ENCODE results near the gene OTOS. TPM values are rescaled to one million over a fixed set of nuclear protein-coding genes. Genes with fewer than 3 reads are reported as not detected.

Gene OTOS
- total and polyA plus RNA-seq, 2 of the 4 experiments (the other 2 are of a cell fraction) = 0.34 TPM; not detected in 1

DNA sequence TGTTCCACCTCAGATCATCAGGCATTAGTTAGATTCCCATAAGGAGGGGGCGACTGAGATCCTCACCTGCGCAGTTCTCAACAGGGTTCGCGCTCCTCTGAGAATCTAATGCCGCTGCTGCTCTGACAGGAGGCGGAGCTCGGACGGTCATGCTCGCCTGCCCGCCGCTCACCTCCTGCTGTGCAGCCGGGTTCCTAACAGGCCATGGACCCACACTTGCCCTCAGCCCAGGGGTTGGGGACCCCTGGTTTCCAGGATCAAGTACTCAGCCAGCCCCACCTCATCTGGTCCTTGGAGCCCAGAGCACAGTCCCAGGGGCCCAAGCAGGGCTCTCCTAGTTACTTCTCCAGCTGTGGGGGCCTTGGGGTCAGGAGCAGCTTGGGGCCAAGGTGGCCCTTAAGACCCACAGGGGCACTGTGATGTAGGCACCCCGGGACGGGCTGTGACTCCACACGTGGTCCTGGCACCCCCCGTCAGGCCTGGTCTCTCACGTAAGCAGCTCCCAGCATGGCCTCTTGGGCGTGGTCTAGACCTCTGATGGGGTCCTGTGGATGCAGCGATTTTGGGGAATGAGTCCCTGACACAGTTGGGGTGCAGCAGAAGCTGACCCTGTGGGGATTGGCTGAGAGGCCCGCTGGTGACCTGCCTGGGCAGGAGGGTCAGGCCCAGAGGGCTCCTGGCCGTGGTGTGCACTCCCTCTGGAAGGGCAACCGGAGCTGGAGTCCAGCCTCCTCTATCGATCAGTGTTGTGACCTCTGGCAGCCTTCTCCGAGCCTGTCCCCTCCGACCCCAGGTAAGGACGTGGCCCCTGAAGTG, 28.3 kb upstream of the OTOS start:
- H3K36me3 ChIP-seq (ENCODE audit: control insufficient read depth, insufficient read depth, low read length) = no peaks in the 10 kb centered on the region
- no peak overlapping the region for H3K27ac ChIP-seq (ENCODE audit: insufficient read depth, low read length)
- no peak overlapping the region for H2AFZ ChIP-seq (replicated peaks; ENCODE audit: low read length, poor library complexity)
- H4K8ac ChIP-seq (ENCODE audit: low read depth in 2 of 2, low read length in 2 of 2) = no peak overlapping the region
- H3K23ac ChIP-seq (ENCODE audit: low read depth, low read length) = no peak overlapping the region
- 84% methylated on average over 19 of the region's 26 CpGs; no CpG with 5 or more reads in 1 of the 2 experiments for WGBS, 2 experiments (ENCODE audit: extremely low coverage in 2 of 2, insufficient read length in 1 of 2)
- intact Hi-C loops (cut with micrococcal nuclease) (no loop called here), dilution Hi-C loops (cut with HindIII; ENCODE audit: low sequenced_read_pairs, unreplicated experiment) (no loop called here), in situ Hi-C loops (cut with MboI; ENCODE audit: low sequenced_read_pairs) (no loop called here)
- no peak overlapping the region for H2BK120ac ChIP-seq (ENCODE audit: low read depth, low read length)
- no peak for DNase-seq
- no peak overlapping the region for H3K4me2 ChIP-seq (ENCODE audit: low read depth, low read length)
- POLR2A ChIA-PET (ENCODE audit: unreplicated experiment) = interaction anchor here (0.5 kb wide), 1 partner anchor 398 kb away, joined by 3 read pairs; no protein-coding TSS in a partner anchor
- H2AK5ac ChIP-seq (ENCODE audit: low read depth, low read length) = no peak overlapping the region
- H3K56ac ChIP-seq (ENCODE audit: extremely low read depth, insufficient read depth, low read length) = no peak overlapping the region
- peaks cover 4% of the 10 kb centered on the region; the same call in 1 of the 2 replicates for H3K9me3 ChIP-seq (ENCODE audit: control insufficient read depth, insufficient read depth, low read length)
- no peak overlapping the region for H3K18ac ChIP-seq (ENCODE audit: low read depth, low read length)
- no peak overlapping the region for H2AK9ac ChIP-seq (replicated peaks; ENCODE audit: low read depth, low read length, poor library complexity)
- no peak overlapping the region for H3K4me3 ChIP-seq (ENCODE audit: insufficient read depth, low read depth, low read length)
- H3K9ac ChIP-seq (ENCODE audit: low read depth, low read length) = no peak overlapping the region
- no peaks in the 10 kb centered on the region for H4K20me1 ChIP-seq (ENCODE audit: insufficient read depth, low read length)
- no TSS peak for BruUV-seq (replicated peaks)
- no peak overlapping the region for H3K14ac ChIP-seq (replicated peaks; ENCODE audit: low read depth, low read length)
- peaks cover 3% of the 10 kb centered on the region; the same call in 1 of the 2 replicates for H3K4me1 ChIP-seq (ENCODE audit: control insufficient read depth, insufficient read depth, low read length)
- H3K79me1 ChIP-seq (ENCODE audit: low read depth in 1 of 2, low read length in 2 of 2) = no peaks in the 10 kb centered on the region
- no peak overlapping the region for H2BK20ac ChIP-seq (ENCODE audit: low read depth, low read length)
- ATAC-seq (ENCODE audit: low read depth) = no peak
- no peak overlapping the region for H2BK15ac ChIP-seq (ENCODE audit: low read depth, low read length)
- no peak overlapping the region for H3K4ac ChIP-seq (ENCODE audit: low read depth, low read length)
- CTCF ChIA-PET = no interaction called here
- no peaks in the 10 kb centered on the region for H3K9me1 ChIP-seq (ENCODE audit: insufficient read depth, low read length)
- H4K5ac ChIP-seq (ENCODE audit: low read depth, low read length) = no peak overlapping the region
- H3K27me3 ChIP-seq (ENCODE audit: control insufficient read depth, insufficient read depth, low read length) = peaks cover 42% of the 10 kb centered on the region
- H4K91ac ChIP-seq (ENCODE audit: insufficient read depth, low read depth, low read length) = no peak overlapping the region
- no peak overlapping the region for H2BK5ac ChIP-seq (ENCODE audit: low read depth, low read length, poor library complexity, severe bottlenecking)
- TF ChIP-seq MXI1 (IDR thresholded peaks at IDR 0.05; ENCODE audit: borderline replicate concordance, low read depth, low read length) = no peak
- TF ChIP-seq, protein P1, sequence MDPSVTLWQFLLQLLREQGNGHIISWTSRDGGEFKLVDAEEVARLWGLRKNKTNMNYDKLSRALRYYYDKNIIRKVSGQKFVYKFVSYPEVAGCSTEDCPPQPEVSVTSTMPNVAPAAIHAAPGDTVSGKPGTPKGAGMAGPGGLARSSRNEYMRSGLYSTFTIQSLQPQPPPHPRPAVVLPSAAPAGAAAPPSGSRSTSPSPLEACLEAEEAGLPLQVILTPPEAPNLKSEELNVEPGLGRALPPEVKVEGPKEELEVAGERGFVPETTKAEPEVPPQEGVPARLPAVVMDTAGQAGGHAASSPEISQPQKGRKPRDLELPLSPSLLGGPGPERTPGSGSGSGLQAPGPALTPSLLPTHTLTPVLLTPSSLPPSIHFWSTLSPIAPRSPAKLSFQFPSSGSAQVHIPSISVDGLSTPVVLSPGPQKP (IDR thresholded peaks at IDR 0.05; ENCODE audit: borderline replicate concordance, low read depth, low read length) = no peak
- no peak for TF ChIP-seq RAD21 (IDR thresholded peaks at IDR 0.05; ENCODE audit: low read length)
- TF ChIP-seq MAFK (IDR thresholded peaks at IDR 0.05; ENCODE audit: low read depth, low read length) = no peak
- TF ChIP-seq BHLHE40 (IDR thresholded peaks at IDR 0.05; ENCODE audit: low read depth, low read length) = no peak
- no peak for TF ChIP-seq SMC3 (IDR thresholded peaks at IDR 0.05; ENCODE audit: low read depth, low read length)
- TF ChIP-seq, protein P2, sequence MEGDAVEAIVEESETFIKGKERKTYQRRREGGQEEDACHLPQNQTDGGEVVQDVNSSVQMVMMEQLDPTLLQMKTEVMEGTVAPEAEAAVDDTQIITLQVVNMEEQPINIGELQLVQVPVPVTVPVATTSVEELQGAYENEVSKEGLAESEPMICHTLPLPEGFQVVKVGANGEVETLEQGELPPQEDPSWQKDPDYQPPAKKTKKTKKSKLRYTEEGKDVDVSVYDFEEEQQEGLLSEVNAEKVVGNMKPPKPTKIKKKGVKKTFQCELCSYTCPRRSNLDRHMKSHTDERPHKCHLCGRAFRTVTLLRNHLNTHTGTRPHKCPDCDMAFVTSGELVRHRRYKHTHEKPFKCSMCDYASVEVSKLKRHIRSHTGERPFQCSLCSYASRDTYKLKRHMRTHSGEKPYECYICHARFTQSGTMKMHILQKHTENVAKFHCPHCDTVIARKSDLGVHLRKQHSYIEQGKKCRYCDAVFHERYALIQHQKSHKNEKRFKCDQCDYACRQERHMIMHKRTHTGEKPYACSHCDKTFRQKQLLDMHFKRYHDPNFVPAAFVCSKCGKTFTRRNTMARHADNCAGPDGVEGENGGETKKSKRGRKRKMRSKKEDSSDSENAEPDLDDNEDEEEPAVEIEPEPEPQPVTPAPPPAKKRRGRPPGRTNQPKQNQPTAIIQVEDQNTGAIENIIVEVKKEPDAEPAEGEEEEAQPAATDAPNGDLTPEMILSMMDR (conservative IDR thresholded peaks at IDR 0.05; ENCODE audit: low read depth, low read length) = no peak
- TF ChIP-seq RFX5 (IDR thresholded peaks at IDR 0.05; ENCODE audit: low read depth, low read length) = no peak
- TF ChIP-seq POLR2A (IDR thresholded peaks at IDR 0.05; ENCODE audit: low read depth, low read length) = no peak
- TF ChIP-seq NFE2L2 (IDR thresholded peaks at IDR 0.05; ENCODE audit: low read depth, low read length) = no peak
- no peak for TF ChIP-seq CEBPB (IDR thresholded peaks at IDR 0.05; ENCODE audit: low read depth, low read length)
- TF ChIP-seq, protein P3, sequence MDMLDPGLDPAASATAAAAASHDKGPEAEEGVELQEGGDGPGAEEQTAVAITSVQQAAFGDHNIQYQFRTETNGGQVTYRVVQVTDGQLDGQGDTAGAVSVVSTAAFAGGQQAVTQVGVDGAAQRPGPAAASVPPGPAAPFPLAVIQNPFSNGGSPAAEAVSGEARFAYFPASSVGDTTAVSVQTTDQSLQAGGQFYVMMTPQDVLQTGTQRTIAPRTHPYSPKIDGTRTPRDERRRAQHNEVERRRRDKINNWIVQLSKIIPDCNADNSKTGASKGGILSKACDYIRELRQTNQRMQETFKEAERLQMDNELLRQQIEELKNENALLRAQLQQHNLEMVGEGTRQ (IDR thresholded peaks at IDR 0.05; ENCODE audit: low read depth, low read length) = no peak
- TF ChIP-seq CHD1 (IDR thresholded peaks at IDR 0.05; ENCODE audit: low read depth, low read length) = no peak
- no peak for TF ChIP-seq FOS (IDR thresholded peaks at IDR 0.05; ENCODE audit: low read depth, low read length)
- no peak for TF ChIP-seq MAZ (IDR thresholded peaks at IDR 0.05; ENCODE audit: borderline replicate concordance, low read depth, low read length)

Data from IMR-90 (cell line).